Mammary epithelial cell (primary cell): ENCODE data around the gene ANKZF1.

ENCODE experiments used
- CTCF ChIP-seq, 2 donors: IDR thresholded peaks in 1 of 2; conservative IDR thresholded peaks in 1 of 2; 2 replicates each; pipeline ENCODE4 v1.5.1; 2011 to 2012; ENCODE audit warnings: inconsistent platforms in 2 of 2, low read length in 2 of 2, mild to moderate bottlenecking in 2 of 2, control low read depth in 1 of 2, low read depth in 1 of 2; ENCODE audit not compliant: insufficient read depth in 1 of 2; ENCODE audit errors: extremely low read depth in 1 of 2
- EZH2 ChIP-seq: IDR thresholded peaks from 2 replicates; pipeline ENCODE4 v1.6.1; 2012; ENCODE audit warnings: low read length, inconsistent platforms, borderline replicate concordance

DNA sequence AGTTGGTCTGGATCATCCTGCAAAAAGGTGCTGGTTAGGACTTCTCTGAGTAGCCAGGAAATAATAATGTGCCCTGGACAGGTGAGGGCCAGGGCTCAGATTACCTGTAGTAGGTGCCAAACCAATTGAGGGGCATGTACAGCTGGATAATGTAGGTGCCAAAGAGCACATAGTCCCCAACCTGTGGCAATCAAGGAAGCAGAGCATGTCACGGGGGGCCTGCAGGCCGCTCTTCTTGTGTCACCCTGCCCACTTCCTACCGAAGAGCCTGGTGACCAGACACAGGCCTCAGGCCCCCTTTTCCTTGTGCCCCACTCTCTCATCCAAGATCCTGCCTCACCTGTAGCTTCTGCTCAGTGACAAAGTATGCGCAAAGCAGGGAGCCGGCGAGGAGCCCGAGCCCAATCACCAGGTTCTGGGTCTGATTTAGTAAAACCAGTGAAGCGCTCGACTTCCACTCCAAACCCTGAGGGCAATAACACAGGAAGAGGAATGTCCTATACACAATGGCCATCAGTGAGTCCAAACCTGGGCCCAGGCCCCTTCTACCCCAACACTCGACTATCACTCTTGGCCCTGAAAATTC lies 16.0 kb upstream of the ANKZF1 start:
- TF ChIP-seq CTCF (conservative IDR thresholded peaks at IDR 0.05 in 1 of 2, IDR thresholded peaks at IDR 0.05 in 1 of 2; ENCODE audit: extremely low read depth in 1 of 2, insufficient read depth in 1 of 2, low read depth in 1 of 2, low read length in 2 of 2) (no peak), EZH2 (no peak)
